Measurements from ENCODE around the gene RALBP1.

GRCh38 chr18:9508446-9509025, 33.2 kb downstream of the RALBP1 start:
- TF ChIP-seq POLR2AphosphoS5 (IDR thresholded peaks at IDR 0.05; ENCODE audit: low read depth, low read length) (no peak), TCF7L2 (IDR thresholded peaks at IDR 0.05; ENCODE audit: low read depth, low read length) (no peak), CTCF (IDR thresholded peaks at IDR 0.05) (no peak)

Data from Panc1 (cell line).